NOMO-1 (cell line): ENCODE results near the gene CDKN1C.

Experiments used
- DNase-seq, 2 experiments: peaks; one replicate each; lab custom pipeline; 2025; ENCODE audit not compliant: unreplicated experiment in 2 of 2; lab: John Stamatoyannopoulos, UW

Gene CDKN1C

DNA sequence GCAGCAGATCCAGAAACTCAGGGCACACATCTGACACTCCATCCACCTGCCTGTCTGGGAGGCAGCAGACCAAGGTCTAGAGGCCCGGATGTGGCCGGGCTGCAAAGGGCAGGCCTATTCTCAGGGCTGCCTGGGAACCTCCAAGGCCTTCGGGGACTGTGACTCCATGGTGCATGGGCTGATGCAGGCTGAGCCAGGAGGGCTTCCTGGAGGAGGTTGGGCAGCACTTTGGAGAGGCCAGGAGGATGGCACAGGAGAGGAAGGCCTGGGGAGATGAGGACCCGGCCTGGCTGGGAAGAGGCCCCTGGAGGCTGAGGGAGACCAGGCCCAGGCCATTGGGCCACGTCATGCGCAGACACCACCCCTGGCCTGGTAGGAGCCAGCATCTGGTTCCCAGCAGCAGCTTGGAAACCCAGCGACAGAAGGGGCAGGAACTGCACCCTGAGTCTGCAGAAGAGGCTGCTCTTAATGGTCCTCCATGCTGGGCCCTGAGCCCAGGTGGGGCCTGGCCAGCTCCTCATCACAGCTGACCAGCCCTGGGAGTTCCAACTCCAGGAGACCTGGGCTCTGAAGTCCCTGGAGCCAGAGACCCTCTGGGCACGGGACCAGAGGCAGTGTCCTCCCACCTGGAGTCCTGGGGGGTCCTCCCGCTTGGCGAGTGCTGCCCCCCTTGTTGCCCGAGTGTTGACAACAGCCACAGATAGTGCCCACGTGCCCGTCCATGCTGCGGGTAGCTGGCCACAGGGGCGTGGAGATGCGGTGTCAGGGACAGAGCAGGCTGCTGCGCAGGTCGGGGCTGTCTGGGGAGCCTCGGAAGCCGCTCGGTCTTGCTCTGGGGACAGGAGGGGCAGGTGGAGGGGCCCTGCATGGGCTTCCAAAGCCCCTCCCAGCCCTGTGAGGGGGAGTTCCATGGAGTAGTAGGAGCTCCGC is 38.1 kb upstream of the CDKN1C start:
- no peak for DNase-seq

DNA sequence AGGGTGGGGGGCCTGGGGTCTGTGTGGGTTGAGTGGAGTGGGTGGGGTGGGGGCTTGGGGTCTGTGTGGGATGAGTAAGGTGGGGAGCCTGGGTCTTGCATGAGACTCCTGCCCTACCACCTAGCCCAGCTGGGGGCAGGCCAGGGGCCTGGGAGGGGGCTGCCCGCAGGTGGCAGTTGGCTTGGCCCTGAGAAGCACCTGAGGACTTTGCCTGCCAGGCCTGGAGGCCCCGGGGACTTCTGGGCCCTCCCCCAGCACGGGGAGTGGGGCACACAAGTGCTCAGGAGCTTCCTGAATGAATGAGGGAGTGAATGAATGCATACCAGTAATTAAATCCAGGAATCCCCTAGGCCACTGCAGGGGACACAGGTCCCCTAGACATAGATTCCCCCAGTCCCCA is 37.1 kb upstream of the CDKN1C start:
- DNase-seq: no peak

DNA sequence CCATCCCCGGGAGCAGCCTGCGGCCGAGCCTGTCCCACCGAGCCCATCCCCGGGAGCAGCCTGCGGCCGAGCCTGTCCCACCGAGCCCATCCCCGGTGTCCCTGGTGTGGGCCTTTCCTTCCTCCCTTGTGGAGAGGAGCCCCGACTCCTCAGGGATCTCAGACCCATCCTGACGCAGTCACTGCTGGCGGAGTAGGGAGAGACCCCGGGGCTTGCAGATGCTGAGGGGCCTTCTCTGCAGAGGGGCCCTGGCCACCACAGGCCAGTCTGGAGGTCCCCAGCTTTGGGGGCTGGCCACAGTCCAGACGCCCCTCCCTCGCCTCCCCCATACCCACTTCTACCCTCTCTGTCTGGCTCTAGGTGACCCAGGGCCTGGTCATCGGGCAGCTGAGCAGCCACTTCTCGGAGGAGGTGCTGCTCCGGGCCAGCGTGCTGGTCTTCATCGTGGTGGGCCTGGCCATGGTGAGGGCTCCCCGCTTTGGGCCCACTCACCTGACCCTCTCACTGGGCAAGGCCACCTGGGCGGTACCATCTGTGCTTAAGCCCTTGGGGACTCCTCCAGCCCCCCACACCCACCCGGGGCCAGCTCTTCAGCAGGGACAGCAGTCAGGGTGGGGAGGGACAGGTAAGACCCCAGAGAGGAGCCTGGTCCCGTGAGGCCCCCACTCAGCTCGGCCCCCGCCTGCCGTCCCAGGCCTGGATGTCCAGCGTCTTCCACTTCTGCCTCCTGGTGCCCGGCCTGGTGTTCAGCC is 36.3 kb upstream of the CDKN1C start:
- DNase-seq: no peak

DNA sequence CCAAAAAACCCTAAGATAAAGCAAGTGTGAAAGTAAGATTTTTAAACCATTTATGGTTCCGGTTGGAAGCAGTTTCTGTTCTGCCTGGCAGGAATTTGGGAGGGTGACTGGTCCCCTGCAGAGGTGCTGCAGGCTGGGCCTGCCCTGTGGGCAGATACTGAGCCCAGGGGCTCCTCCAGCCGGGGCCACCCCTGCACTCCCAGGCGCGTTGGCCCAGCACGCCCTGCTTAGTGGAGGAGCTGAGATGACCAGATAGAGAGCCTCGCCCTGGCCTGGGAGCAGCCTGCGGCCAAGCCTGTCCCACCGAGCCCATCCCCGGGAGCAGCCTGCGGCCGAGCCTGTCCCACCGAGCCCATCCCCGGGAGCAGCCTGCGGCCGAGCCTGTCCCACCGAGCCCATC is 35.7 kb upstream of the CDKN1C start:
- DNase-seq: no peak

DNA sequence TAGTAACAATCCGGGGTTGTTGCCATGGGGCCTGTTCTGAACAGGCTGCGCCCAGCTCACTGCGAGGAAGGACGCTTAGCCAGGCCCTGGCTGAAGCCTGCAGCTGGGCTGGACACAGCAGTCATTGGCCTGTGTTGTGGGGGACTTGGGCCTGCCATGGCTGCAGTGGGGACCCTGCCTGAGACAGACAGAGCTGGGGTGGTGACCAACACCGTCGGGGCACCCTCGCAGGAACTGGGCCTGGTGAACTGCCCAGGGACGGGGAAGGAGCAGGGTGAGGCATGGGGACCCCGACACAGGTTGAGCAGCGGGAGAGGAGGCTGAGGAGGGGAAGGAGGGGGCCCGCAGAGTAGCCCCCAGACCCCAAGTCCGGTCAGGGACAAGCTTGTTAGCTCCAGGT is 34.8 kb upstream of the CDKN1C start:
- no peak for DNase-seq

DNA sequence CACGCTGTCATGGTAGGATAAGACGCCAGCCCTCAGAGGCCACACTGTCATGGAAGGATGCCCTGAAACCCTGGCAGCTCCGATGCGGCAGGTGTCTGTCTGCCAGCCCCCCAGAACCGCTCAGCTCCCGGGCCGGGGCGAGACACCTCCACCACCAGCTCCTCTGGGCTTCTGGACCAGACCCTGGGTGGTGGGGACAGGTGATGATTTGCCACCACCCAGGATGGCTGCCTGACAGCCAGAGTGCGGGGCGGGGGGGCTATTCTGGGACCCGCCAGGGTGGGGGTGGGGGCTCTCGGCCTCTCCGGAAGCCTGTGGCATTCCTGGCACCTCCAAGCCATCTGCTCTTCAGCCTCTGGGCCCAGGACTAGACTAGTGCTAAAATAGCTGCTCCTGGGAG is 34.3 kb upstream of the CDKN1C start:
- no peak for DNase-seq

DNA sequence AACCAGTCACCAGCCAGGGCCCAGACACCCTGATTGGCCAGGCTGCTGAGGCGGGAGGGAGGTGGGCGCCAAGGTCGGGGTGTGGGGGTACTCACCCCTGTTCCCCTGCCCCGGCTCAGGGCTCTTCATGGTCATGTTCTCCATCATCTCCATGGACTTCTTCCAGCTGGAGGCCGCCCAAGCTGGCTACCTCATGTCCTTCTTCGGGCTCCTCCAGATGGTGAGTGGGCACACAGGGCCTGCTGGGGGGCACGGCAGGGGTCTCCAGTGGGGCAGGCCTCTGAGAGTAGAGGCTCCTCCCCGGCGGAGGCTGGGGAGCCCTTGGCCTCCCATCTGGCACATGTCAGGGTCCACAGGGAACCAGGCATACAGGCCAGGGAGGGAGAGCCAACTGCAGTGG is 33.6 kb upstream of the CDKN1C start:
- DNase-seq: no peak

DNA sequence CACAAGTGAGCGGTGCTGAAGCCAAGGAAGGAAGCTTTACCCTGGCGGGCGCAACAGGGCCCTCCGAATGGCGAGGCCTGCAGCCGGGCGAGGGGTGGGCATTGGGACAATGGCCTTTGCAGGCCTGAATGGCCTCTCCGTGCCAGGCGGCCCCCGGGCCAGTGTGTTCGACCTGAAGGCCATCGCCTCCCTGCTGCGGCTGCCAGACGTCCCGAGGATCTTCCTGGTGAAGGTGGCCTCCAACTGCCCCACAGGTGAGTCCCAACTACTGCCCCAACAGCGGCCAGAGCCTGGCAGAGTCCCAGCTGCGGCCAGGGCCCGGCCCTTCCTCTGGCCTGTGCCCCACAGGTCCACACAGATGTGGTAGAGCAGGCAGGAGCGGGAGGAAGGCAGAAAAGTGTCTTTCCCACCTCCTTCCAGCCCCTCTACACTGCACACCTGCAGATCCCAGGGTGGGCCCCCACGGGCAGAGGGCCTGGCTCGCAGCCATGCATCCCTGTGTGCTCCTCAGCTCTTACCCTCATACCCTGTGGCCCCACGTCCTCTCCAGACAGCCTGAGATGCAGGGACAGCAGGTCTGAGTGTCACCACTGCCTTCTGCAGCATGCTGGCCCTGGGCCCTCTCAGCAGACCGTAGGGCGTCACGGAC is 32.4 kb upstream of the CDKN1C start:
- DNase-seq: no peak

DNA sequence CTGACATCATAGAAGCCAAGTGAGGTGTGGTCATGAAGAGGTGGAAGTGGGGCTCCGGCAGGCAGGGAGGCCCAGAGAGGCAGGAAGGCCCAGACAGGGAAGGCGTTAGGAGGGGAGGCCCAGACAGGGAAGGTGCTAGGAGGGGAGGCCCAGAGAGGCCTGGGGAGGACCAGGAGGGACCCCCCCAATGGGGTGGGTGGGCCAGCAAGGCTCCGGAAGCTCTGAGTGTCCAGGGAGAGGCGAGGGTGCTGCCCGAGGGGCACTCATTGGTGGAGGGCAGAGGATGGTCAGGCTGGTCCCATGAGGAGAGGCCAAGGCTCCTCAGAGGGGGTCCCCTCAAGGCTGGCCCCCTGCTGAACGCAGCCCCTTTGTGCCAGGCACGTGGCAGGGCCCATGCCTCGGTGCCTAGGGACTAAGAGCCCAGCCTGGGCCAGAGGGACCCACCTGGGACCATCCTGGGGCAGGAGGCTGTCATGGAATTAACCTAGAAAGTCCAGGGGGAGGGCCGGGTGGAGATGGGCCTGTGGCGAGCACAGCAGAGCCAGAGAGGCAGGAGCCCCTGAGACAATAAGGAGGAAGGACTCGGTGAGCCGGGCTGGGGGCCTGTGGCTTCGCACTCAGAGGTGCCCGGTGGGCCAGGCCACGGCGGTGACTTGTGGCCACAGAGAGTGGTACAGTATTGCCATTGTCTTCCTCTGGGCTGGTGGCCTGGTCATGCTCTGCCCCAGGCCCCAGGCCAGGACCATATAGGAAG is 31.5 kb upstream of the CDKN1C start:
- no peak for DNase-seq

DNA sequence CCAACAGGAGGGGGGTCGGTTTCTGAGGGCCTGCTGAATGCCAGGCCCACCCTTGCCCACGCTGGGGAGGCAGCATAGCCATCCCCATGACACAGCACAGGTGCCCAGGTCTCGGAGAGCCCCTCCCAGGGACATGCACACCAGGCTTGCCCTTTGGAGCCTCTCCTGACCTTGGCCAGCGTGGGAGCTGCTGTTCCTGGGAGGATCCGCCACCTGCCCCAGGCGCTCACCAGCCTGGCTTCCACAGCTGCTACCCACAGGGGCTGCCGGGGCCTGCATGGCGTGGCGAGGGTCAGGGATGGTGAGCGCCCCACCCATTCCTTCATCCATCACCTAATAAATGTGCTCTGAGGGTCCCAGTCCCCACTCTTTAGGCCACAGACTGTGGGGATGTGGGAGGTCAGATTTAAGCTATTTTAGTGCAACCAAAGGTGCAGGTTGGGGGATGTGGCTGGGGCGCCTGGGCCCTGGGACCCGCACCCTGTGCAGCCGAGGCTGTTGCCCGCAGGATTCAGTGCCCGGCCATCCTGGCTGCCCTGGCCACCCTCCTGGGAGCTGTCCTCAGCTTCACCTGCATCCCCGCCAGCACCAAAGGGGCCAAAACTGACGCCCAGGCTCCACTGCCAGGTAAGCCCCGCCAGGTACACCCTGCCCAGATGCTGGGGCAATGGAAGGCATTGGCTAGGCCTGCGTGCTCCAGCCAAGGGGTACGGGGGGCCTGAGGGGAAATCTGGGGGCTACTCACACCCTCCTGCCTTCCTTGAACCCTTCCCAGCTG is 30.7 kb upstream of the CDKN1C start:
- no peak for DNase-seq

DNA sequence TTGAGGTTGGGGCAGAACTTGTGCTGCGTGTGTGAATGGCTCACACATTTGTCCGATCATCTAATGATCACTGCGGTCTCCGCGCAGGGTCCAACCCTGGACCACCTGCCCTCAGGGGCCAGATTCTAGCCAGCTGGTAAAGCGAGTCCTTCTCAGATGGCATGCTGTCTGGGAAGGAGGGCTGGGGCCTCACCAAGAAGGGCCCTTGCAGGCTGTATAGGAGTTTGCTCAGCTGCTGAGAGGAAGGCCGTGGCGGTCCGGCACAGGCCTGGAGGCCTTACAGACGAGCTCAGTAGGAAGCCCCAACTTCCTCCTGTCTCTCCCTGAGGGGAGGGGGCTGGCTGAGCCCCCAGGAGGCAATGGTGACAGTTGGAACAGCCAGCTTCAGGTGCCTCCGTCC is 29.9 kb upstream of the CDKN1C start:
- DNase-seq: no peak

DNA sequence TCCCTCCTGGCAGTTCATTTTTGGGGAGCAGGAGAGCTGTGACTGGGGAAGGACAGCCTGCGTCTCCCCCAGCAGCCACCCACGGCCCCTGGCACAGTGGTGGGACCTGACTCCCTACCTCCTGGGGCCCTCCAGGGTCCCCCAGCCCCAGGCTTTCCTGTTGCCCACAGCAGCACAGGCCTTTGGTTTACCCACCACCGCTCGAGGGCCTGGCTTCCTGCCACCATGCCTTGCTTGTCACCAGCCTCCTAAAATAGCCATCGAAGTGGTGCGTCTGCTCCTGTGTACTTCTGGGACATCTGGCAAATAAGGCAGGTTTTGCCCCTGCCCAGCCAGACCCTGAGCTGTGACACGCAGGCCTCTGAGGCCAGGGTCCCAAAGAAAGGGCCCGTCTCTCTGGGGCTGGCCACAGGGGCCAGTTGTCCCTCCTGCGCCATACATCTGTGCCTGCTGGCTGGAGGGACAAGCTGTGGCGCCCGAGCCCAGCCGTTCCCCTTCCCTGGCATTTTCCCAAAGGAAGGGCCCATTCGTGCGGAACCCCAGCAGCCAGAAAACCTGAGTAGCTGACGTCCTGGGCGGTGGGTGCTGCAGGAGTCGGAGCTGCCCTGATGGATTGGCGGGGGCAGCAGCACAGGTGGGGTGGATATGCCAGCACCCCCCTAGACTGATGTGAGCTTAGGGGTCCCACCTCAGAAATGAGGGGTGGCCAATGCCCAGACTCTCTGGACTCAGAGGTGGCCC is 29.1 kb upstream of the CDKN1C start:
- DNase-seq: no peak

DNA sequence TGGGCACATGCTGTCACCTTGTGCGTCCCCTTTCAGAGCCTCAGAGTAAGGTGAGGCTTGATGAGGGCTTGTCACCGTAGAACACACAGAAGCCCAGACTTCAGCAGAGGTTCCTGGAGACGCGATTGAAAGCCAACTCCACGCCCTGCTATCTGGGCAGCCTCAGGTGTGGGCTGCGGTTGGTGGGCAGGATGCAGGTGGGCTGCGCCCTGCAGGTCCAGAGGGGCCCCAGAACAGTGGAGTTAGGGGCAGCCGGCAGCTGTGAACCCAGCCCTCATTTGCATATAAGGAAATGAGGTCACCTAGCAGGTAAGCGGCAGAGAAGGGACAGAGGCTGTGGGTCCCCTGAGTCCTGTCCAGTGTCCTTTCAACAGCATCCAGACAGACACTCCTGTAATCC is 28.2 kb upstream of the CDKN1C start:
- no peak for DNase-seq

DNA sequence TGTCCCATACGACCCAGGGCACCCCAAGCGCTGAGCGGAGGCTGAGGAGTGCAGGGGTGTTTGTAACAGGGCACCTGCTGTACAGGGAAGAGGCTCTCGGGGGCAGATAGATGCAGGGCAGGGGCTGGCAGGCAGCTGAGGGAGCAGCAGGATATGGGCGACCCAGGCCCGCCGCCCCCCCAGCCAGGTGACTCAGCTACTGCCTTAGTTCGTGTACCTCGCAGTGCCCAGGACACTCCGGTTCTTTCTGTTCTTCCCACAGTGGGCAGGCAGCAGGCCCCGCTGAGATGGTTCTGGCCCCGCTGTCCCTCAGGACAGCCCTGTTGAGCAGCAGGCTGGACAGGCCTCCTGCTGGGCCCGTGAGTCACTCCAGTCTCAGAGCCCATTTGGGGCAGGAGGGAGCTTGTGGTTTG is 27.4 kb upstream of the CDKN1C start:
- no peak for DNase-seq

DNA sequence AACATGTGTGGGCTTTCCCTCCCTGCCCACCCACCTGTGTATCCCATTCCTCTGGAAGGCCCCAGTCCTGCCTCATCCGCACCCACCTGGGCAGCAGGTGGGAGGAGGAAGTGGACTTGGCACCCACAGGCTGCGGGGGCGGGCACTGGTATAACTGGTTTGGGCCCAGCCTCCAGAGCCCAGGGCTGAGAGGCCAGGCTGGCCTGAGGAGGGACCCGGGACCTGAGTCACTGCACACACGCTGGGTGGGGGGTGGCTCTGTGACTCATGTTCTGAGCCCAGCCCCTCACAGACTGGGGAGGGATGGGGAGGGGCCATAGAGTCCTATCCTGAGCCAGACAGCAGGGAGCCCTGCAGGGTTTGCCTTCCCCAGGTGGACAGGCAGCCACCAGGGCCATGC is 26.9 kb upstream of the CDKN1C start:
- no peak for DNase-seq

DNA sequence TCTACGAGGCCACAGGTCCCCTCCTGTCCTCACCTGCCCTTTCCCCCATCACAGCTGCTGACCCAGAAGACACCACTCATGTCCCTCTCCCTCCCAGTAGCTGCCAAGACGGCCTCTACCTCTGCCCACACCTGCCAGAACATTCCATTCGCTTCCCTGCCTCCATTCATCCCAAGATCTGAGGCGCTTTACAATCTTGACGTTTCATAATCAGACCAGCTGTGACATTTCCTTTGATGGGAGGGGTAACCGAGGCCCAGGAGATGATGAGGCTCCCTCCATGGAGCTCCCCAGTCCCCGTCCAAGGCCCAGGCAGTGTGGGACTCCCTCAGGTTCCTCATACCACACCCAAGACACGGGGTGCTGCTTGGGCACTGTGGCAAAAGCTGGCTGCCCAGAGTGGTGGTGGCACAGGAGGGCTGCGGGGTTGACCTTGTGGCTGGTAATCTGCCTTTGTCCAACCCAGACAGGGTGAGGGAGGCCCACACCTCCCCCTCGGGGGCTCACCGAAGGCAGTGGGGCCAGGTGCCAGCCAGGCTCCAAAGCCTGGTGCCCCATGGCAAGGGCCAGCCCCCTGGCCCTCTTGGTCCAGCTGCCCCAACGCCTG is 26.3 kb upstream of the CDKN1C start:
- no peak for DNase-seq

DNA sequence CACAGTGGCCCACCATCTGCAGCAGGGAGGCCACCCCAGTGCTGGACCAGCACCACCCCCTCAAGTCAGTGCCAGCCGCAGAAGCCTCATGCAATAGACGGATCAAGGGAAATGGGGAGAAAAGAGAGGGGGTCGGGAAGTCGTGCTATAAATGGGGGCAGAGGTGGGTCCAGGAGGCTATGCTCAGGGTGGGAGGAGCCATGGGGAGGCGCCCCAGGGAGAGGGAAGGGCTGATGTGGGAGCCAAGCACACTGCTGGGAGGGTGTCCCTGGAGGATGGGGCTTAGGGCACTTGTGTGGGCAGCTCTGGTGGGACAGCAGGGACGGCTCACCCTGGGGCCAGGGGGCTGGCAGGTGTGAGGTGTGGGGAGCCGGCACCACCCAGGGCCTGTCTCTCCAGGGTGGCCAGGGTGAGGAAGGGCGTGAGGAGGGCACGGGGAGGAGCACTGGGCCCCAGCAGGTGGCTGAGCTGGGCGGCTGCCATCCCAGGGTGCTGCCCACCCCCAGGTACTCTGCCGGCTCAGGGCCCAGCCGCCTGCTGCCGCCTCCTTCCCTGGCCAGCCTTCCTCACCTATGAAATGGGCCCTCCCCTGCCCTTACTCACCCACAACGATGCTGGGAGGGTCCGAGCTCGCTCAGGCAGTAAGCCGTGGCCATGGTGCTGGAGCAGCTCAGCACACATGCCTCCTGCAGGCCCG is 25.7 kb upstream of the CDKN1C start:
- DNase-seq: no peak

DNA sequence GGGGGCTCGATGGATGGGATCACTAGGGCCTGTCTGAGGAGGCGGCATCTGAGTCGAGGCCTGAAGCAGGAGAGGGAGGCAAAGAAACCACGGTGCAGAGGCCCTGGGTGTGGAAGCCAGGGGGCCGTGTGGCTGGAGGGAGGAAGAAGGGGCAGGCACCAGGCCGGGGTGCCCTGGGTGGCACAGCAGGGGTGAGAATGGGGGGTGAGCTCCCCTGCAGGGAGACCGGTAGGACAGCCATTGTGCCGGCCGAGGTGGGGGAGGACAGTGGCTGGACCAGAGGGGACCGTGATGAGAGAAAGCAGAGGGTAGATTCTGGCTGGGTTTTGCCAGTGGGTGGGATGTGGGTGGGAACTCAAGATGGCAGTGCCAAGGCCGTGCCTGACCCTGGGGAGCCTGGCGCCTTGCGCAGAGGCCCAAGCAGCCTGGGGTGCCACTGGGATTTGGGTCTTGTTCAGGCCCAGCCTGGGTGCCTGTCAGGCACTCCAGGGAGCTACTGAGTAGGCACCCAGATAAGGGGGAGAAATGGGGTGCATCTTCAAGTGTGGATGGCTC is 24.9 kb upstream of the CDKN1C start:
- DNase-seq: no peak
